Endothelial cell of umbilical vein (primary cell): ENCODE data around the gene MYO9A. TPM values are rescaled to one million over a fixed set of nuclear protein-coding genes. Genes with fewer than 3 reads are reported as not detected.

Source experiments
- polyA plus RNA-seq, 4 experiments: library from polyadenylated mRNA; depleted of rRNA in 3 of 4; stranded (reverse) in 3 of 4; unstranded in 1 of 4; fragments of >200 nt; gene quantifications; 2 replicates each; pipeline versions ENCODE4 v1.2.1 to v1.2.3, GENCODE V29; 2011 to 2012; ENCODE audit warnings: missing spikeins in 1 of 4
- small RNA-seq: library from RNA; depleted of rRNA; stranded (forward); fragments of <200 nt; gene quantifications from one replicate; pipeline ENCODE3, GENCODE V24; 2012; ENCODE audit warnings: low replicate concordance, low read depth; ENCODE audit not compliant: insufficient read depth, insufficient read length
- total RNA-seq: library from RNA; stranded (reverse); gene quantifications from 2 replicates; pipeline ENCODE4 v1.2.3, GENCODE V29; 2021

Gene MYO9A
- total and polyA plus RNA-seq, 2 donors (not counting 3 experiments of a cell fraction or from before 2014, with no cell fraction given) = 6.4 to 30.3 TPM

Small RNA genes lying within 50 kb of the gene (small RNA-seq; reads per million reads assigned to genes)
- gene RNA5SP399 = not detected
- gene RNU2-65P = not detected

Other genes with a start within 250 kb of the MYO9A start
- 1.3 and 1.4 TPM in 2 replicates for gene SENP8, start 253 bp upstream of the MYO9A start, total RNA-seq
- 0.91 and 1.6 TPM in 2 replicates for gene SENP8, start 253 bp upstream of the MYO9A start, polyA plus RNA-seq
- gene GRAMD2A, start 79.6 kb upstream of the MYO9A start, total RNA-seq = 0.23 and 0.29 TPM in 2 replicates
- gene GRAMD2A, start 79.6 kb upstream of the MYO9A start, polyA plus RNA-seq = 0.08 and 0.22 TPM in 2 replicates
- 932 and 968 TPM in 2 replicates for gene PKM, start 113.0 kb upstream of the MYO9A start, total RNA-seq
- gene PKM, start 113.0 kb upstream of the MYO9A start, polyA plus RNA-seq = 613 and 689 TPM in 2 replicates
- 37.4 and 41.1 TPM in 2 replicates for gene PARP6, start 154.4 kb upstream of the MYO9A start, total RNA-seq
- 53.3 and 60.0 TPM in 2 replicates for gene PARP6, start 154.4 kb upstream of the MYO9A start, polyA plus RNA-seq
- 0.30 TPM in 1 of 2 replicates, not detected in the other for gene CELF6, start 202.0 kb upstream of the MYO9A start, total RNA-seq
- 0.17 and 0.22 TPM in 2 replicates for gene CELF6, start 202.0 kb upstream of the MYO9A start, polyA plus RNA-seq